Adipose tissue (tissue), 3 donors: ENCODE measurements around the gene ZNF521. TPM values are rescaled to one million over a fixed set of nuclear protein-coding genes. Genes with fewer than 3 reads are reported as not detected.
"Not testable (repeated sequence)": the region's sequence is repeated elsewhere in the genome, so short reads cannot be mapped to it uniquely, and the experiment has no call there.

Experiments used
- H3K27ac ChIP-seq: one replicate; pipeline ENCODE4 v1.5.1; 2013; ENCODE audit warnings: low read depth, low read length
- WGBS, 3 donors: extraction: QIAGEN DNeasy Blood & Tissue Kit; methylation state at CpG; one replicate each; pipeline ENCODE4 v1.1.7; 2013; 5-methylcytosine and 5-hydroxymethylcytosine counted together
- polyA plus RNA-seq, 3 donors: library from polyadenylated mRNA; stranded (reverse); fragments of 200-250 nt; gene quantifications; one replicate each; pipeline ENCODE4 v1.2.3, GENCODE V29; 2013
- donor health status: healthy with polysubstance abuse.
- donor health status: Bipolar disorder and iron deficiency.
- donor health status: healthy.

The ZNF521 gene
- polyA plus RNA-seq, 3 donors = 1.8 to 12.4 (median 11.4) TPM

DNA sequence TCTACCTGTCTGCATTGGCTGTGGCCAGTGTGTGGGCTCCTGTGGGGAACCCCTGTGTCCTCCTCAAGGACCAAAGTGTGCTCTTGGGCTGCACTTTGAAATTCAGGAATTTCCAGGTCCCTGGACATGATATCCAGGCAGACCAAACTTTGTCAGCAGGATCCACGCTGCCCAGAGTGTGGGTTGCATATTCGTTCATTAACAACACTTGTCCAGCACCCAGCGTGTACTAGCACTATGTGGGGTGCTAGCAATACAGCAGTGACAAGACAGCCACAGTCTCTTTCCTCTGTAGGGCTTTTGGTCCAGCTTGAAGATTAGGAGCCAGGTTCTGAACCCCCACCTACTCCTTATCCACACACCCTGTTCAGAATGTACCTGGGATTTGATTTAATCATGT lies 304.5 kb downstream of the ZNF521 start:
- no peak overlapping the region for H3K27ac ChIP-seq
- WGBS, 3 donors = 76 to 99% (median 95%) methylated on average over 3 of the region's 3 CpGs

DNA sequence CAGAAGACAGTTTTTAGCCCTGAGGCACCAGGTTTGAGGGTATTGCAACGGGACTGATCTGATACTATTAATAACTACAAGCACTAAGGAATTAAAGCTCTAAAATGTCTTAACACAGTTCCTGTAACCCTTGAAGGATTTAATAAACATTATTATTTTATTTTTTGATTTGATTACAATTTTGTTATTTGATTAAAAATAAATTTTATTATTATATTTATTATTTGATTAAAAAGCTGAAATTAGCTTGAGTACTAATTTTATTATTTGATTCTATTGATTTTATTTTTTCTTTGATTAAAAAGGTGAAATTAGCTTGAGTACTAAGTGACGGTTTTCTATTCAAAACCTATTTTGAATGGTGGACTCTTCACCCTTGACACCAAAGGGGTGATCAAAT lies 307.3 kb downstream of the ZNF521 start:
- 49 to 64% (median 64%) methylated on average over 2 of the region's 2 CpGs for WGBS, 3 donors
- H3K27ac ChIP-seq = no peak overlapping the region

DNA sequence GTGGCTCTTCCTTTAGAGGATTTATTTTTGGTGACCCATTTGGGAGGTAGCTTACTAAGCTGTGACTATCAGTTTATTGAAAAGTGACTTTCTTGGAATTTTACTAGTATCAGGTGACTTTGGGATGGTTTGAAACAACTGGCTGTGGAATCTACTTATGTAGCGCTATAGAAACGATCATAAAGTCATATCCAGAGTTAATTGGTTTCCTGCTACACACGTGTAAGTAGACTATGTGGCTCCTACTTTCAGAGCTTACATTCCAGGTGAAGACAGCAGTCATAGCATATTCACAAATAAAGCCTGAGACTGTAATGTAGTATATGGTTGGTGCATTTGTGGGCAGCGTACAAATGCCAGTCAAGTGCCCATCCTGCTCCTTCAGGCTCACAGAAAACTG lies 308.9 kb downstream of the ZNF521 start:
- WGBS, 3 donors = 80 to 88% (median 87%) methylated on average over 4 of the region's 4 CpGs
- no peak overlapping the region for H3K27ac ChIP-seq

DNA sequence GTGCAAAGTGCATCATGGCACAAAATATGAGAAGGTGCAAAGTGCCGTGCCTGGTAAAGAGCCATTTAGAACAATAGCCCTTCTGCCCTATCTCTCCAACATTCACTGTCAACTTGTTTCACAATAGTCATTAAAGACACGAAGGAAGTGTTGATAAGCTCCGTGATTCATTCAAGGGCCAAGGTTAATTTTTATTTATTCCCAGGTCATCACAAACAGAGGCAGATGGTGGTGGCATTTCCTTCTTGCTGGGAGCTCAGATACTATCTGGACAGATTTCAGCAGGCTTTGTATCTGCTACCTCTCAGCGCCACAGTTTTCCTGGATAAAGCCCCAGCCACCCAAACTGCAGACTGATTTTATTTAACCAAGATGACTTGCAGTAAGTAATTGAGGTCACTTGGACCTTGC lies 309.3 kb downstream of the ZNF521 start:
- H3K27ac ChIP-seq = no peak overlapping the region
- WGBS, 3 donors = 26 to 49% (median 40%) methylated on average over 4 of the region's 4 CpGs

DNA sequence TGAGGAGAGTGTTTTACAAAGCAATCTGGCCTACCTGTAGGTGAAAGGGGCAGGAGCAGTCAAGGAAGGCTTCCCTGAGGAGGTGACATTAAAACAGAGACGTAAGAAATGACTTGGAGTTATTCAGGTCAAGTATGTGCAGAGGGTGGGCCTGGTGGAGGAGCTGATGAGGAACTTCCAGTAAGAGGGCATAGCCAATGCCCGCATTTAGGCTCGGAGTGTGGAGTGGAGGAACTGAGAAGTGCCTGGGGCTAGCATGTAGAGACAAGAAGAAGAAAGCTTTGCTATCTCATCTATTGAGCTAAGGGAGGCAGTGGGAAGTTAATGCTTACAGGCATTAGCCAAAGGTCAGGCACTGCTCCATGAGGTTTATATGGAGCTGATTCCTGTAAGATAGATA lies 312.2 kb downstream of the ZNF521 start:
- H3K27ac ChIP-seq = no peak overlapping the region
- WGBS, 3 donors = 84 to 95% (median 93%) methylated on average over 3 of the region's 3 CpGs

DNA sequence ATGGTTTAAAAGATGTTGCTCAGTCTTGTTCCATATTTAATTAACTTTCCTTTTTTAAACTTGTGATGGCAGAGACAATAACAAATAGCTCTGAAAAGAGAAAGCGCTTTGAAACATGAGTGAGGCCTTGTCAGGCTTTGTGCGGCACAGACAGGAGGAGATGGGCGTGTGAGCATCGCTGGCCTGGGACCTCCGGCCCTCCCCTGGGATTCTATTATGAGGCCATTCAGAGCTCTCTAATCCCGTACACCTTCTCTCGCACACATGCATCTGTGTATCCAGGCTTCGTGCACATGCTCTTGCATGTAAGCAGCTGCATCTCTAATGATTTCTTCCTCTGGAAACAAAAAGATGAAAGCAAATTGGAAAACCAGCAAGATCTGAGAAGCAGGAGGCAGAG lies 313.7 kb downstream of the ZNF521 start:
- no peak overlapping the region for H3K27ac ChIP-seq
- 85 to 96% (median 93%) methylated on average over 8 of the region's 8 CpGs for WGBS, 3 donors

DNA sequence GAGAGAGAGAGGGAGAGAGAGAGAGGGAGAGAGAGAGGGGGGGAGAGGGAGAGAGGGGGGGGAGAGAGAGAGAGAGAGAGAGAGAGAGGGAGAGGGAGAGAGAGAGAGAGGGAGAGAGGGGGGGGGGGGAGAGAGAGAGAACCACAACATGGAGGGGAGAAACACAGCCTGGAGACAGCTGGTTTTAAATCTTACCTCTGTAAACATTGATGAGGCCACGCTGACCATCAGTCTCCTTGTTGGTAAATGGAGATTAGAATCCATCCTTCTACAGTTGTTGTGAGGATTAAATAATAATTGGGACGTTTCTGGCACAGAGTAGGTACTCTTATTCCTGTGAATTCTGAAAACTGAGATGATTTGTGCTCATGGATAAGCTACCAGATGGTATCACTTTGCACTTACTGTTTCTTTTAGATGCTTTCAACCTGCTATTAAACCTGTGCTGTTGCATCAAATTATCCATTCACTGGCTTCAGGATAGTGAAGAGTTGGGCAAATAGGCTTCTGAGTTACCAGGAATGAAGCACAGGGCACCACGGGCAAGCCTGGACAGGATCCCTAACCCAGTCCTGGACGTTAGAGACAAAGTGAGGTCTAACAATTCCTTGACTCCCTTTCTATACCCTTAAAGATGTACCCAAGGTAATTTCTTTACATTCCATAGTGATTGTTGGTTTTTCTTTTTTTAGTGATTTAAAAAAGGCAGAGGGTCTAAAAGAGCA lies 318.1 kb downstream of the ZNF521 start:
- H3K27ac ChIP-seq = no peak overlapping the region
- 58 to 81% (median 81%) methylated on average over 4 of the region's 4 CpGs for WGBS, 3 donors

DNA sequence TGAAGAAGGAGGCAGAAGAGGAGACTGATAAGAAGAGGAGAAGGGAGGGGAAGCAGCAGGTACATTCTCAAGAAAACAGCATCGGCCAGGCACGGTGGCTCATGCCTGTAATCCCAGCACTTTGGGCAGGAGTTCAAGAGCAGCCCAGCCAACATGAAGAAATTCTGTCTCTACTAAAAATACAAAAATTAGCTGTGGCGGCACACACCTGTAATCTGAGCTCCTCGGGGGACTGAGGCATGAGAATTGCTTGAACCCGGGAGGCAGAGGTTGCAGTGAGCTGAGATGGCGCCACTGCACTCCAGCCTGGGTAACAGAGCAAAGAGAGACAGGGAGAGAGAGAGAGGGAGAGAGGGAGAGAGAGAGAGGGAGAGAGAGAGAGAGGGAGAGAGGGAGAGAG lies 318.8 kb downstream of the ZNF521 start:
- not testable (repeated sequence) for H3K27ac ChIP-seq
- WGBS, 3 donors = 56 to 61% (median 61%) methylated on average over 6 of the region's 6 CpGs

DNA sequence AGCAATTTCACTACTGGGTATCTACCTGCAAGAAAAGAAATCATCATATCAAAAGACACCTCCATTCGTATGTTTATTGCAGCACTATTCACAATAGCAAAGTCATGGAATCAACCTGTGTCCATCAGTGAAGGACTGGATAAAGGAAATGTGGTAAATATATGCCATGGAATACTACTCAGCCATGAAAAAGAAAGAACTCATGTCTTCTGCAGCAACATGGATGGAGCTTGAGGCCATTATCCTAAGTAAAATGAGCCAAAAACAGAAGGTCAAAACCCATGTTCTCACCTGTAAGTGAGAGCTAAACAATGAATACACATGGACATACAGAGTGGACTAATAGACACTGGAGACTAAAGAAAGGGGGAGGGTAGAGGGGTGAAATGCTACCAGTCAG lies 322.2 kb downstream of the ZNF521 start:
- H3K27ac ChIP-seq = no peak overlapping the region
- WGBS, 3 donors = 75 to 94% (median 89%) methylated on average over 1 of the region's 1 CpG

DNA sequence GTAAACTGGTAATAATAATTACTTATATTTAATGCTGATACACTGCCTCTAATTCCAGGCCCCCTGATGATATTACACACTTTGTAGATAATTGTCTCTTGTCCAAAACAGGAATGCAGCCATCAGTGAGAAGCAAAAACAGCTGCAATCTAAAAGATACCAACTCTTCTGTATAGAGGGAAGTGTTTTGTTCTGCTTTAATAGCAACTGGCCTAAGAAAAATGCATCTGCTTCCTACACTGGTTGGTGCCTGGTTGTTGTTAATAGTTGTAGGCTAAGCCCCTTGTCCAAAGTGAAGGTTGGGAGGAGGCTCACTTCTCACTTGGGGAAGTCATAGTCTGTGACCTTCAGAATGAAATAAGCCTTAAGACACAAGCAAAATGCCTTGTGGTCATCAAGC lies 332.0 kb downstream of the ZNF521 start:
- H3K27ac ChIP-seq = no peak overlapping the region

DNA sequence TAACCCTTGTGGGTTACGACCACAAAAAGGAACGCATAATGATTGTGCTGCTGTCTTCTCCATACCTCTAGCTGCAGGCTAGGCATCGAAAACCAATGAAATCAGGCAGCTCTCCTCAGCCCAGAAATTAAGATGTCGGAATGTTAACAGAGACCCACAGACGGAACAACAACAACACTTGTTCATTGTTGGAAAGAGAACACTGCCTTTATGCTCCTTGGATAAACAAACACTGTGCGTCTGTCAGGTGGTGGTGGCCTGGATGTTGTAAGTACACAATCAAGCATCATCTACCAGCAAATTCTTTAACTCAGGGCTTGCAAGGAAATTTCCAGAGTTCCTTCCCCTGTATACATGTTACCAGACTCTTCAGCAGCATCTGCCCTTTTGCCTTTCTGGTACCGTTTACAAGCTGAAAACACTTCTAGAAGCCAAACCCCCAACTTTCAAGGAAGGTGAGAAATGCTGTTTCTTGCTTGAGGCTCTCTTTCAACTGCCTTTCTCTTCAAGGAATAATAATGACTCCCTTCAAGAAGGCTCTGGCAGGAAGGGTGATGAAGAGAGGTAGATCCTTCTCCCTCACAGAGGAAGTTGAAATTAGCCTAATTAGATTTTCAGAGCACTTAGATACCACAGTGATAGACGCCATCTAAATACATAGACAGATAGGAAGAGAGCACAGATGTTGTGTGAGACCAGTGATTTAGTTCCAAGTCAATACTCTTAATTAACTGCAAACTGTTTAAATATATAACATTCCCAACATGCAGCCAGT lies 332.7 kb downstream of the ZNF521 start:
- H3K27ac ChIP-seq = no peak overlapping the region
- 49 to 93% (median 84%) methylated on average over 8 of the region's 8 CpGs for WGBS, 3 donors

DNA sequence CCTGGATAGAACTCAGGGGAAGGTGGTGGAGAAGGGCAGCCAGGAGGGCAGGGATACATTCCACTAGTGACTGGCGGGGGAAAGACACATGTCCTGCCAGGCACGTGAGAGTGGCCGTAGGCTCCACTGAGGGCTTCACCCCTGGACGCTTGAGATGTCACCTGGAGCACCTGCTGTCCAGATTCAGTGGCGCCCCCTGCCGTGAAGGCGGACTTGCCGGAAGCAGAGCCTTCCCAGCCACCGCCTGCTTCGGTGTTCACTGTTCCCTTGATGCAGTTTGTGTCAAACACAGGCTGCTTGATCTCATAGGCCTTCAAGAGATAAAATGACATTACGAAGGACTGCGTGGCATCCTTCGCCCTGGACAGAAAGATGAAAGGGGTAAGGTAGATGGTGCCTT lies 335.3 kb downstream of the ZNF521 start:
- WGBS, 3 donors = 91 to 98% (median 97%) methylated on average over 13 of the region's 13 CpGs
- H3K27ac ChIP-seq = no peak overlapping the region

DNA sequence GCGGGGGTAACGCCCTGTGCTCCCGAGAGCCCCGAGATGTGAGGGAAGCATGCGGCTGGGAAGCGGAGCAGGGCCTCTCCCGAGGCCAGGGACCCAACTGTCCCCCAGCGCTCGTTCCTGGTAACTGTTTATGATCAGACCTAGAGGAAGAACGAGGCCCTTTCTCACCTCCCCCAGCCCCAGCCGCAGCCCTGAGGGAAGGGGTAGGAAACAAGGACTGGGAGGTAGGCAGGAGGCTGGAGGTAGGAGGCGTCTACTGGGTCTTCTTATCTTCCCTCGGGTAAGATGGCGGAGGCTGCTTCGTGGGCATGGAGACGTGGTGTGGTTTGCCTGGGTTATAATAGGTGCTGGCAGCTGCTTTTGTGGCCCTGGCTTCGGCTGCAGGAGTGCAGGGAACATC lies 335.8 kb downstream of the ZNF521 start:
- 85 to 97% (median 96%) methylated on average over 13 to 17 of the region's 17 CpGs for WGBS, 3 donors
- H3K27ac ChIP-seq = no peak overlapping the region
